ENCODE results near the gene ZNF836. TPM values are rescaled to one million over a fixed set of nuclear protein-coding genes. Genes with fewer than 3 reads are reported as not detected.
A peak's percentile ranks its signal among the peaks of the same experiment; 100 is the strongest.

The ZNF836 gene
- total RNA-seq, 2 donors from 2014 or later, result 22.1 to 26.2 TPM

- H3K4me3 Mint-ChIP-seq, result peak overlapping the region; percentile 90
- no peak for DNase-seq
- Histone ChIP-seq H3K9me3 (ENCODE audit: control insufficient read depth, low read length) (peaks cover 64% of the 10 kb centered on the region), H3K9ac (ENCODE audit: extremely low read depth, low read length, poor library complexity, severe bottlenecking) (peak overlapping the region; percentile 94), H3K27me3 (ENCODE audit: control insufficient read depth, insufficient read depth, low read length, poor library complexity, severe bottlenecking) (no peaks in the 10 kb centered on the region), H3K36me3 (ENCODE audit: control insufficient read depth, insufficient read depth, low read length) (peaks cover 34% of the 10 kb centered on the region), H3K27ac (ENCODE audit: low read depth, low read length) (peak overlapping the region; percentile 75), H3K4me1 (ENCODE audit: control insufficient read depth, insufficient read depth, low read length) (no peaks in the 10 kb centered on the region), H3K4me3 (ENCODE audit: low read length) (peak overlapping the region; percentile 100)
- peaks cover 11% of the 10 kb centered on the region for H3K4me1 Mint-ChIP-seq
- peaks cover 37% of the 10 kb centered on the region for H3K36me3 Mint-ChIP-seq (ENCODE audit: low read depth)
- no peaks in the 10 kb centered on the region for H3K27me3 Mint-ChIP-seq (ENCODE audit: insufficient read depth)
- peaks cover 46% of the 10 kb centered on the region for H3K9me3 Mint-ChIP-seq
- TF ChIP-seq CTCF (conservative IDR thresholded peaks at IDR 0.05), result no peak
- peak overlapping the region; percentile 97 for H3K27ac Mint-ChIP-seq
- 0% methylated on average over 2 to 7 of the region's 7 CpGs for WGBS, 2 experiments (ENCODE audit: insufficient coverage in 1 of 2, insufficient read length in 1 of 2)
Measured at GRCh38 chr19:52138983-52139251, 32.5 kb downstream of the ZNF836 start.

DNA sequence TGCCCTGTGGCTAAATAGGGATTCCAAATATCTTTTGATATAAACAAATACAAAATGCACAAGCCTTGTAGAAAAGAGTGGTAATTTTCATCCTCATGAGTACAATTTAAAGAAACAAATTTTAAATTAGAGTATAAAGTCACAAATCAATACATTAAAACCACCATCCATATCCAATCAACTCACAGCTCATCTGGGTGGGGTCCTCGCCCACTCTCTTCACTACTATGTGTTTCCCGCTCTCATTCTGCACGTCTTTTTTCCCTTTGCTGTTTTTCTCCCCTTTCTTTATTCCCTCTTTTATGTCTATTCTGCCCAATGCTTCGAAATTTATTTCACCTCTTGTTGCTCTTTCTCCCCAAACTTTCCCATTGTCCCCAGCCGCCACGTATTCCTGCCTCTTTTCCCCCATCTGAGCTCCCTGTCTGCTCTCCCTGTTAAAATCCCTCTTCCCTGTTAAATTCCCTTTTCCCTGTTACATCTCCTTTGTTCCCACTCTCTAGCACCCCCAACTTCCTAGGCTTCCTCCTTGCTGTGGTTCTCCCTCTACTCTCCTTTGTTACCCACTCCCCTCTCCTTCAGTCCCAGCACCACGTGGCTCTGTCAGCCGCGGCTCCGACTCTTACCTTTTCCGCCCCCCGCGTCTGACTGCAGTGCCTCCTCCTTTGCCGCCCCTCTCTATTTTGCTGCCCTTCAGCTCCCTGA is 33.0 kb downstream of the ZNF836 start:
- Histone ChIP-seq H3K4me1 (ENCODE audit: control insufficient read depth, insufficient read depth, low read length) (no peaks in the 10 kb centered on the region), H3K4me3 (ENCODE audit: low read length) (peak overlapping the region; percentile 100), H3K27me3 (ENCODE audit: control insufficient read depth, insufficient read depth, low read length, poor library complexity, severe bottlenecking) (no peaks in the 10 kb centered on the region), H3K9me3 (ENCODE audit: control insufficient read depth, low read length) (peaks cover 64% of the 10 kb centered on the region), H3K36me3 (ENCODE audit: control insufficient read depth, insufficient read depth, low read length) (peaks cover 39% of the 10 kb centered on the region), H3K9ac (ENCODE audit: extremely low read depth, low read length, poor library complexity, severe bottlenecking) (peak overlapping the region; percentile 94), H3K27ac (ENCODE audit: low read depth, low read length) (peak overlapping the region; percentile 75)
- peak overlapping the region; percentile 97 for H3K27ac Mint-ChIP-seq
- DNase-seq, result peak; percentile 85
- no peak for TF ChIP-seq CTCF (conservative IDR thresholded peaks at IDR 0.05)
- peaks cover 11% of the 10 kb centered on the region for H3K4me1 Mint-ChIP-seq
- peaks cover 40% of the 10 kb centered on the region for H3K36me3 Mint-ChIP-seq (ENCODE audit: low read depth)
- 17 to 44% methylated on average over 7 to 14 of the region's 14 CpGs for WGBS, 2 experiments (ENCODE audit: insufficient coverage in 1 of 2, insufficient read length in 1 of 2)
- peaks cover 49% of the 10 kb centered on the region for H3K9me3 Mint-ChIP-seq
- H3K27me3 Mint-ChIP-seq (ENCODE audit: insufficient read depth), result no peaks in the 10 kb centered on the region
- H3K4me3 Mint-ChIP-seq, result peak overlapping the region; percentile 90

DNA sequence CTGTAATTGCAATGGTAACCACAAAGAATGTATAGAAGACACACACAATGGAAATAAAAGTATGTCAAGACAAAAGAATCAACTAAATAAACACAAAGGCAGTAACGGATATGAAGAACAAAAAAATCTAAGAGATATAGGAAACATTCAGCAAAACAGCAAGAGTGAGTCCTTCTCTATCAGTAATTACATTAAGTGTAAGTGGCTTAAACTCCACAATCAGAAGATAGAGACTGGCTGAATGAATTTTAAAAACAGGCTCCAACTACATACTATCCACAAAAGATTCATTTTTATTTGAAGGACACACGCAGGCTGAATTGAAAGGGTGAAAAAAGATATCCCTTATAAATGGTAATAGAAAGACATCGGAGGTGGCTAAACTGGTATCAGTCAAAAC is 51.1 kb downstream of the ZNF836 start:
- Mint-ChIP-seq H3K36me3 (ENCODE audit: low read depth) (peaks cover 96% of the 10 kb centered on the region), H3K27ac (no peak overlapping the region), H3K4me1 (no peaks in the 10 kb centered on the region), H3K27me3 (ENCODE audit: insufficient read depth) (no peaks in the 10 kb centered on the region), H3K4me3 (no peak overlapping the region), H3K9me3 (peaks cover 97% of the 10 kb centered on the region)
- Histone ChIP-seq H3K9me3 (ENCODE audit: control insufficient read depth, low read length) (peaks cover 100% of the 10 kb centered on the region), H3K9ac (ENCODE audit: extremely low read depth, low read length, poor library complexity, severe bottlenecking) (no peak overlapping the region), H3K27me3 (ENCODE audit: control insufficient read depth, insufficient read depth, low read length, poor library complexity, severe bottlenecking) (no peaks in the 10 kb centered on the region), H3K4me3 (ENCODE audit: low read length) (peak overlapping the region; percentile 68), H3K4me1 (ENCODE audit: control insufficient read depth, insufficient read depth, low read length) (no peaks in the 10 kb centered on the region), H3K36me3 (ENCODE audit: control insufficient read depth, insufficient read depth, low read length) (peaks cover 99% of the 10 kb centered on the region), H3K27ac (ENCODE audit: low read depth, low read length) (no peak overlapping the region)
- WGBS, 2 experiments (ENCODE audit: insufficient coverage in 1 of 2, insufficient read length in 1 of 2), result 97% methylated on average over 3 of the region's 3 CpGs; no CpG with 5 or more reads in 1 of the 2 experiments
- no peak for TF ChIP-seq CTCF (conservative IDR thresholded peaks at IDR 0.05)
- DNase-seq, result no peak
